SU-DHL-6 (cell line): ENCODE results near the gene NOTCH3.

ENCODE experiments used
- EZH2phosphoT487 ChIP-seq: fragments of 200-600 bp; sonication (generic), shearing (Covaris generic); conservative IDR thresholded peaks from 2 replicates; pipeline ENCODE4 v1.6.1; 2018; ENCODE audit warnings: mild to moderate bottlenecking, antibody characterized with exemption, low read length, moderate library complexity, mixed read lengths
- TF ChIP-seq, protein P1 (sequence below): fragments of 200-600 bp; sonication (generic); IDR thresholded peaks from one replicate; pipeline ENCODE4 v1.5.1; 2017; ENCODE audit warnings: antibody characterized with exemption, mild to moderate bottlenecking, low read length, moderate library complexity; ENCODE audit not compliant: insufficient read depth, poor library complexity, severe bottlenecking

DNA sequence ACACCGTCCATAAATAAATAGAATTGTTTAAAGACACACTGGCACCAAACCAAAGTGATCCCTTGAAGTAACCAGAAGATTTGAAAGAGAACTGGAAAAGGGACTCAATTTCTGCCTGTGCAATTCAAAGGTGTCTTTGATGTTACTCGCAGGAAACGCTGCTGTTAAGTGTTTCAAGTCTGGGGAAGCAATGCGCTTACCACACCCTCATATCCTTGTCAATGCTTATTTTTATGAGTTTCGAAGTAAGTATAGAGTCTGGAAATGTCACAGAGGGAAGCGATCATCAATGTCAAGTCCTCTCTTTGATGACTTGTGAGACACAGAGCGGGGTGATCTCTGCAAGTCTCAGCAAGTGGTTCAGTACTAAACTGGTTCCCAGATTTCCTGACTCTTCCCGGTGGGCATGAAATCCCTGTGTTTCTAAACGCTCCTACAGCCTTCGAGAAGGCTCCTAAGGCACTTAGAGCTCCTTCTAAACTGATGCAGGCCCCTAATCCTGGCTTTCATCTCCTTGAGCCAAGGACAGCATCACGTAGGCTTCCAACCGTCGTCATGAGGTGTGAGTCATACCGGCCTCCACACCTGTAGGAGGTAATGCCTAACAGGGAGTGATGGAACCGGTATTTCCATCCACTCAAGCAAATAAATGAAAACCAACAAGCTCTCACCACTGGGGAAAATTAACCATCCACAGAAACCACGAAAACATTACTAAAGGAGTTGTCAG lies 70.8 kb downstream of the NOTCH3 start:
- TF ChIP-seq, protein P1, sequence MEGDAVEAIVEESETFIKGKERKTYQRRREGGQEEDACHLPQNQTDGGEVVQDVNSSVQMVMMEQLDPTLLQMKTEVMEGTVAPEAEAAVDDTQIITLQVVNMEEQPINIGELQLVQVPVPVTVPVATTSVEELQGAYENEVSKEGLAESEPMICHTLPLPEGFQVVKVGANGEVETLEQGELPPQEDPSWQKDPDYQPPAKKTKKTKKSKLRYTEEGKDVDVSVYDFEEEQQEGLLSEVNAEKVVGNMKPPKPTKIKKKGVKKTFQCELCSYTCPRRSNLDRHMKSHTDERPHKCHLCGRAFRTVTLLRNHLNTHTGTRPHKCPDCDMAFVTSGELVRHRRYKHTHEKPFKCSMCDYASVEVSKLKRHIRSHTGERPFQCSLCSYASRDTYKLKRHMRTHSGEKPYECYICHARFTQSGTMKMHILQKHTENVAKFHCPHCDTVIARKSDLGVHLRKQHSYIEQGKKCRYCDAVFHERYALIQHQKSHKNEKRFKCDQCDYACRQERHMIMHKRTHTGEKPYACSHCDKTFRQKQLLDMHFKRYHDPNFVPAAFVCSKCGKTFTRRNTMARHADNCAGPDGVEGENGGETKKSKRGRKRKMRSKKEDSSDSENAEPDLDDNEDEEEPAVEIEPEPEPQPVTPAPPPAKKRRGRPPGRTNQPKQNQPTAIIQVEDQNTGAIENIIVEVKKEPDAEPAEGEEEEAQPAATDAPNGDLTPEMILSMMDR: no peak
- no peak for TF ChIP-seq EZH2phosphoT487
